Measurements from ENCODE around the gene ARG1. TPM values are rescaled to one million over a fixed set of nuclear protein-coding genes. Genes with fewer than 3 reads are reported as not detected.

The ARG1 gene
- not detected in 2 replicates for total RNA-seq

DNA sequence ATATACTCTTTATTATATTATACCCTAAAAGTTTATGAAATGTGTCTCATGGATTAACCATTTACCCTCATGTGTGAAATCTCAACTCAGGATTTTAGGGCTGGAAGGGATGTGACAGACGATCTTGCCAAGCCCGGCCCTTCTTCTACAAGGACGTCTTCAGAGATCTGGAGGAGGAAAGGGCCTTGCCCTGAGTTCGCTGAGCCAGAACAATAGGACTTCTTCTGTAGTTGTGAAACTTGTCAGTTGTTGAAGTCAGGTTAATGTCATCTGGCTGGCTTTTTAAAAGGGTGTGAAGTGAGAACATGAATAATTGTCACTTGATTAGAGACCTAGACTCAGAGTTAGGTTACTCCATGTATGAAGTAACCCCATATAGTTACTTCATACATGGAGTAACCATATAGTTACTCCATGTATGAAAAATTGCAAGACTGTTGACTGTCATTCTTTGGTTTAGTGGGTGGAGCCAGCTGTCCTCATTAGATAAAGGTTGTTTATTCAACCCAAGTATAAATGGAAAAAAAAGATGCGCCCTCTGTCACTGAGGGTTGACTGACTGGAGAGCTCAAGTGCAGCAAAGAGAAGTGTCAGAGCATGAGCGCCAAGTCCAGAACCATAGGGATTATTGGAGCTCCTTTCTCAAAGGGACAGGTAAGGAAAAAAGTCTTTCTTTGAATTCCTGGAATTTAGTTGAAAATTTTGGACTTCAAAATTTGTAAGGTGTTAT, at the start of gene ARG1:
Gene ARG1, plus strand, starts transcription at position 541 of the 730 bp plus-strand sequence. Its CDS starts 57 bp downstream, at position 598.

GRCh38 chr6:131627724-131628682, 55.0 kb downstream of the ARG1 start, which contains the start of gene MED23:
TSS of gene MED23 (minus strand) at chr6:131628242. CDS start at chr6:131628049, 193 bp downstream.

Other genes with a start within 250 kb of the ARG1 start
- 23.2 and 27.3 TPM in 2 replicates for gene MED23, start 55.0 kb downstream of the ARG1 start, total RNA-seq
- gene ENPP3, start 64.1 kb downstream of the ARG1 start, total RNA-seq: 0.14 and 0.37 TPM in 2 replicates
- not detected in 2 replicates for gene OR2A4, start 128.2 kb downstream of the ARG1 start, total RNA-seq
- not detected in 2 replicates for gene CTAGE9, start 137.8 kb downstream of the ARG1 start, total RNA-seq
- 4.7 and 8.7 TPM in 2 replicates for gene ENPP1, start 234.8 kb downstream of the ARG1 start, total RNA-seq